GM19025 (cell line): Measurements from ENCODE around the gene FAM124B.

Experiments used
- ATAC-seq: cut with Tn5 transposase; IDR thresholded peaks from one replicate; pipeline ENCODE4 v1.9.1; 2021; ENCODE audit warnings: mild to moderate bottlenecking, low read depth, moderate library complexity; ENCODE audit not compliant: unreplicated experiment

FAM124B gene, protein sequence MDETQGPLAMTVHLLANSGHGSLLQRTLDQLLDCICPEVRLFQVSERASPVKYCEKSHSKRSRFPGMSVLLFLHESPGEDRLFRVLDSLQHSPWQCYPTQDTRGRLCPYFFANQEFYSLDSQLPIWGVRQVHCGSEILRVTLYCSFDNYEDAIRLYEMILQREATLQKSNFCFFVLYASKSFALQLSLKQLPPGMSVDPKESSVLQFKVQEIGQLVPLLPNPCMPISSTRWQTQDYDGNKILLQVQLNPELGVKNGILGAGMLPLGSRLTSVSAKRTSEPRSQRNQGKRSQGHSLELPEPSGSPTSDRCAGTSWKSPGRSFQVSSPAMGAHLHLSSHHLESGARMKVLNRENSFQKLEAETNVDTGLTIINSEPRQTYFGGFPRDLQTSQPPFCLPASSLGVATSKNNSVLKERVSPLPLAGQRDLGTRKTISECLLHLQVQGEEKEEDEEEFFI

DNA sequence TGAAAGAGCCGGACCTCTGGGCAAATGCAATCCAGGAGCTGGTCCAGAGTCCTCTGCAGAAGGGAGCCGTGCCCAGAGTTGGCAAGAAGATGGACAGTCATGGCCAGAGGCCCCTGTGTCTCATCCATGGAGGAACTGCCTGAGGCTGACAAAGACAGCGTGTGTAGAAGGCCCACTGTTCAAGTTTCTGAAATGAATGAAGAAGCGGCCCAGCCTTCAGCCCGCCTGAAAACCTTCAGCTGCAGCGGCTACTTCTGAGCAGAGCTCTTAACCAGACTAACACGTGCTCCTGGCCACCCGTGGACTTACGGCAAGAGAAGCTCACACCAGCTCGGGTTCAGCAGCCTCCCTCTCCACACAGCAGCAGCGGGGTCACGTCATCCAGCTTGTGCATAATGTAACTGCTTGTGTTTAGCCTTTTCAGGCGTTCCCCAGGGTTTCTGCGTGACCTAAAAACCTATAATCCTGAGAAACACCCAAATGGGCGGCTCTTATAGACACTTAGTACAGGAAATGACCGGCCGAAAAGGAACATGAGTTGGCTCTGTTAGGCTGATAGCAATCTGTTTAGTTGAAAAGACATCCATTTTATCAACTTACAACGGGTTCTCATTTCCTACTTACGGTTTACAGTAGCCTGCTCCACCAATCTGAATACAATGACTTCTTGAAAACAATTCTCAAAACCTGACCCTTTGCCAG, at the start of gene FAM124B:
TSS of gene FAM124B (minus strand) at position 467 of the 702 bp plus-strand sequence. CDS start at position 128, 339 bp downstream.
- ATAC-seq: no peak

GRCh38 chr2:224449212-224450147, 47.6 kb upstream of the FAM124B start:
- ATAC-seq: no peak

DNA sequence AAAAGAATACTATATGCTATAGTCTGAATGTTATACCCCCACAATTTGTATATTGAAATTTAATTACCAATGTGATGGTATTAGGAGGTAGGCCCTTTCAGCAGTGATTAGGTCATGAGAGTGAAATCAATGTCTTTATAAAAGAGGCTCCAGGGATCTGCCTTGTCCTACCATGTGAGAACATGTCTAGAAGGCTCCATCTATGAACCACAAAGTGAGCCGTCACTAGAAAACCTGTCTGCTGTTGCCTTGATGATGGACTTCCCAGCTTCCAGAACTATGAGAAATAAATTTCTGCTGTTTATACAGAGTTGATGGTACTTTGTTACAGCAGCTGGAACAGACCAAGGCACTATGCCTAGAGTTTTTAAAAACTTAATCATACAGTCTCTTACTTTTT, 46.3 kb upstream of the FAM124B start:
- no peak for ATAC-seq

DNA sequence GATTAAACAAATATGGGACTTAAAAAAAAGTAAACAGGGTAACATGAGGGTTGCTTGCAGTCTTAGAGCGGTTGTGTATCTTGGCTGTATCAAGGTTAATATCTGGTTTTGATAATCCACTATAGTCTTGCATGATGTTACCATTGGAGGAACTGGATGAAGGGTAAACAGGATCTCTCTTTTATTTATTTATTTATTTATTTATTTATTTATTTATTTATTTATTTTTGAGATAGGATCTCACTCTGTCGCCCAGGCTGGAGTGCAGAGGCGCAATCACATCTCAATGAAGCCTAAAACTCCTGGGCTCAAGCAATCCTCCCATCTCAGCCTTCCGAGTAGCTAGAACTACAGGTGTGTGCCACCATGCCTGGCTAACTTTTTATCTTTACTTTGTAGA, 42.9 kb upstream of the FAM124B start:
- ATAC-seq: no peak

GRCh38 chr2:224444021-224444420, 42.1 kb upstream of the FAM124B start:
- ATAC-seq: no peak

- ATAC-seq: peak; percentile 57
Observed at GRCh38 chr2:224442071-224442967, 40.4 kb upstream of the FAM124B start.

DNA sequence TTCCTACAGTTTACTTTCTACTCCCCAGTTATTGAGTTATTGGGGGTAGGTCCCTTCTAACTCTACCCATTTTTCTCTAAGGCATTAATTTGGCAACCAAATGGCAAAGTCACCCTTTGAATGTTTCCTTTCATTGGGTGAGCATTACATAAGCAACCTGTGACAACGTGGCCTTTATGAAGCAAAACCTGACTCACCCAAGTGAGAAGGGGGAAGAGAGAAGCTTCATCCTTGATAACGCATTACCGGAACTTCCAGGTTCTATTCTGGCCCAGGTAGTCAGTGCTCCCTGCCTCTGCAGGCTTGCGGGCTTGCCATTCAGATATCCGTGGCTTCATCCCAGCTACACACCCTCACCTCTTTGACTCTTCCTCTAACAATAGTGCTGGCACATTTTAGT, 39.1 kb upstream of the FAM124B start:
- ATAC-seq: no peak

DNA sequence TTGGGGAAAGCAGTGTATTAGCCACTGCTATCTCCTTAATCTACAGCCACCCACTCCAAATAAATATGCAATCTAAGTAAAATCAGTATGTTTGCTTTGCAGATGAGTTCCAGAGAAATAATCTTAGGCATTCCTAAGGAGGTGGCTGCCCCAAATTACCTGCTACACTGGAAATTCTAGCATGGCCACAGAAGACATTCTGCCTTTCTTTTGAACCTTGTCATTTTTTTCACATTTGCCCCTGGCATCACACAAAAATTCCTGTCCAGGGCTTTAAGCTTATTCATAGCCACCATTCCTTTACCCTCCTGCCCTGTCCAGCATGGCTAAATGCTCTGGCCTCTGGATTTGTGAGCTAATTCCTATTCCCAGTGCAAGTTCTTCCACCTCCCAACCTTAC, 36.8 kb upstream of the FAM124B start:
- ATAC-seq: no peak

DNA sequence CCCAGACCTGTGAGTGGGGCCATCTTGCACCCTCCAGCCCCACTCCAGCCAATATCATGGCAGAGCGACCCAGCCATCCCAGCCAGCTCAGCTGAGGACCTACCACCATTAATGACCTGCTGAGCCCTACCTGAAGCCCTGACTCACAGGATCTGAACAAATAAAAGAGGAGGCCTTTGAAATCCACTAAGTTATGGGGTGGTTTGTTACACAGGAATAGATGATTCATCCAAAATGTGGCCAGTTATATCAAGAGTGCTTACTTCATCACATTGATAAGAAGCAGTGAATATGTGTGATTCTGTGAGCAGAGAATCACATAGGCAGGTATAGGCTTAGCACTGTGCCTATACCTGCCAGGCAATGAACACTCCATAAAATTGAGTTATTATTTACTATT, 34.7 kb upstream of the FAM124B start:
- no peak for ATAC-seq

DNA sequence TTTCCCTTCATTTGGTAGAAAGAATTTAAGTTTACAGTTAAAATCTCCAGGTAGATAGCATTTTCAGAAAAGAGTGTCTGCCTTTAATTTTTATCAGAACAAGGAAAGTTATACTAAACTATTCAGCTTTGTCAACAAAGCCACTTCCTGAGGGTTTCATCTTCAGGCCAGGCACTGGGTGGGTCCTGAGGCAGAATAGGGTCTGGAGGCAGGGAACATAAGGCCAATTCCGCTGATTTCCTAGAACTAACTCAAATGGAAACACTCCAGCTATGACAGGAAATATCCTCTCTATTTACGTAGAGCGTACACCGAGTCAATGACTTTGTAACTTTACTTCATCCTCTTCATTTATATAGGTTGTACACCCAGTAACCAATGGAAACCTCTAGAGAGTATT, 32.7 kb upstream of the FAM124B start:
- no peak for ATAC-seq

GRCh38 chr2:224433442-224433841, 31.5 kb upstream of the FAM124B start:
- ATAC-seq: no peak

GRCh38 chr2:224432003-224432579, 30.2 kb upstream of the FAM124B start:
- ATAC-seq: no peak

- ATAC-seq: no peak
Observed at GRCh38 chr2:224429441-224429810, 27.5 kb upstream of the FAM124B start.

- ATAC-seq: no peak
Observed at GRCh38 chr2:224428787-224429440, 27.0 kb upstream of the FAM124B start.

- ATAC-seq: no peak
Observed at GRCh38 chr2:224427471-224427870, 25.6 kb upstream of the FAM124B start.

GRCh38 chr2:224426656-224427055, 24.7 kb upstream of the FAM124B start:
- no peak for ATAC-seq

GRCh38 chr2:224421065-224421464, 19.2 kb upstream of the FAM124B start:
- no peak for ATAC-seq

DNA sequence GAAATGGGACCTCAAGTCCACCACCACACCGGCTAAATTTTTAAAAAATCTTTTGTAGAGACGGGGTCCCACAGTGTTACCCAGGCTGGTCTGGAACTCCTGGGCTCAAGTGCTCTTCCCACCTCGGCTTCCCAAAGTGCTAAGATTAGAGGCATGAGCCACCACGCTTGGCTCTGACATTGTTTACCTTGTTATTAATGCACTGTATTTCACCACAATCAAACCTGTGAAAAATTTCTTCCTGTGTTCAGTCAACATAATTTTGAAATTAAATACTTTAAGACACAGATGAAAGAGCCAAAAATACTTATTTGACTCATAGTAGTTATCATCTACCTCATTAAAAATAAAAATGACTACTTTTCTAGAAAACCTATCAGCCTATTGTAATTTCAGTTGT, 16.0 kb upstream of the FAM124B start:
- ATAC-seq: no peak

DNA sequence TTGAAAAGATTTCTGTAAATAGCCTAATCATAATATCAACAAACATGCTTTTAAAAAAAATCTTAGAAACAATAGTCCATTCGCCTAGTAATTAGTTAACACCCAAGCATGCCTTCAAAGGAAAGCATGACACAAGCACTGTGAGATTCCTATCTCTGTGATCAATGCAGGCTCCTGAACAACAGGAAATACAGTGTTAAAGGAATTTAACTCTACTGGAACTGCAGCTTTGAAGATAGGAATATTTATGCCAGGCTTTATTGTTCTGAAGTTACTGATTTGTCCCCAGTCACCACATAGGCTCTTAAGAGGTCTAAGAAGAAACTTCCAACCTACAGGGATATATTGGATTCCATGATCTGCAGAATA, 15.4 kb upstream of the FAM124B start:
- ATAC-seq: no peak
